GM21447 (cell line): Measurements from ENCODE around the gene CCDC85A.

Source experiments
- ATAC-seq: cut with Tn5 transposase; IDR thresholded peaks from one replicate; pipeline ENCODE4 v1.9.1; 2021; ENCODE audit not compliant: unreplicated experiment

CCDC85A gene

DNA sequence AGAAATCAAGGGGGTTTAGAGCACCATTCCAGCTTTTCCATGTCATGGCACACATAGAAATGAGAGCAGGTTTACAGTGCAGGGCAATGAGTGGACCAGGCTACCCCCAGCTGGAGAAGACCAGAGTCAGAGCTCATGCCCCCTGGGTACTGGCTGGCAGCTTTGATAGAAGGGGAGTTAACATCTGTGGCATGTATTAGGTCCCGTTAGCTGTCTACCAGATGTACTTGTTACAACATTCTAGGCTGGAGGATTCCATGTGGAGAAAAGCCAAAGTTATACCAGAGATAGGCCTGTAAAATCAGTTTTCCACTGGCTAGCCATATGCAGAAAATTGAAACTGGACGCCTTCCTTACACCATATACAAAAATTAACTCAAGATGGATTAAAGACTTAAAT lies 109.2 kb downstream of the CCDC85A start:
- ATAC-seq: no peak

- ATAC-seq: no peak
These were observed 111.9 kb downstream of the CCDC85A start for GRCh38 chr2:56295666-56296065.

DNA sequence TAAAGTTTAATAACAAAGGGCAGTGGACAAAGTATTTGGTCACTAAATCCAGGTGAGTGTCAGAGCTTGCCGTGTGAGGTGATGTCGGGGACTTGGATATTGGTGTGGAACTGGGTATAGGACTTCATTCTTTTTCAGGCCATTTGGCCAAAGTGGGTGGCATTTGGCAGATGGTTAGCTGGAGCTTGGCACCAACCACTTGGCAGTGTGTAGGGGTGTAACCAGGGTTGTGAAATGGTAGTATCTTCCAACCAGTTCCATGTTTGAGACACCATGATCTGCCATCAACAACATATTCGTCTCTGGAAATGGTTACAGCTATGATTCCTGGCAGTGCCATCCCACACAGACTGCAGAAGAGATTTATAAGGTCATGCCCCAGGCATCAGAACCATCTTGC lies 113.9 kb downstream of the CCDC85A start:
- ATAC-seq: no peak

GRCh38 chr2:56299171-56299691 lies 115.4 kb downstream of the CCDC85A start:
- ATAC-seq: no peak

GRCh38 chr2:56309626-56310170 lies 125.9 kb downstream of the CCDC85A start:
- no peak for ATAC-seq

GRCh38 chr2:56313500-56313921 lies 129.7 kb downstream of the CCDC85A start:
- ATAC-seq: no peak

GRCh38 chr2:56314371-56314770 lies 130.6 kb downstream of the CCDC85A start:
- no peak for ATAC-seq

DNA sequence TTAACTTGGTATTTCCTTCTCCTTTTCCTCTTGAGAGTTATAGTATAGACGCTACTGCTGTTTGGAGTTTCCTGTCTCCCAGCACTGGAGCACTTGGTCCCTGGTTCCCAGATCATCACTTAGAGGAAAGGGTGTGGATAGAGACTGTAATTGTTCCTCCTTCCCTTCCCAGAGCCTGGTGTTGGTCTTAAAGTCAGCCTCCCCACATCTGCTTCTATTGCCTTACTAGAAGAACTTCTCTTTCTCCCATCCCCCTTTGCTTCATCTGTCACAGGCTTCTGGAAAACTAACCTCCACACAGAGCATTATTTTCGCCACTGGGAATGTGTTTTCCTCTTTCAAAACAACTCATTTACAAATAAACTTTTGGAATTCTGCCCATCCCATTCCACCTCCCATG lies 131.0 kb downstream of the CCDC85A start:
- no peak for ATAC-seq

- no peak for ATAC-seq
These were observed 131.6 kb downstream of the CCDC85A start for GRCh38 chr2:56315376-56315775.

GRCh38 chr2:56316011-56316410 lies 132.2 kb downstream of the CCDC85A start:
- ATAC-seq: no peak

GRCh38 chr2:56318147-56318546 lies 134.4 kb downstream of the CCDC85A start:
- no peak for ATAC-seq

DNA sequence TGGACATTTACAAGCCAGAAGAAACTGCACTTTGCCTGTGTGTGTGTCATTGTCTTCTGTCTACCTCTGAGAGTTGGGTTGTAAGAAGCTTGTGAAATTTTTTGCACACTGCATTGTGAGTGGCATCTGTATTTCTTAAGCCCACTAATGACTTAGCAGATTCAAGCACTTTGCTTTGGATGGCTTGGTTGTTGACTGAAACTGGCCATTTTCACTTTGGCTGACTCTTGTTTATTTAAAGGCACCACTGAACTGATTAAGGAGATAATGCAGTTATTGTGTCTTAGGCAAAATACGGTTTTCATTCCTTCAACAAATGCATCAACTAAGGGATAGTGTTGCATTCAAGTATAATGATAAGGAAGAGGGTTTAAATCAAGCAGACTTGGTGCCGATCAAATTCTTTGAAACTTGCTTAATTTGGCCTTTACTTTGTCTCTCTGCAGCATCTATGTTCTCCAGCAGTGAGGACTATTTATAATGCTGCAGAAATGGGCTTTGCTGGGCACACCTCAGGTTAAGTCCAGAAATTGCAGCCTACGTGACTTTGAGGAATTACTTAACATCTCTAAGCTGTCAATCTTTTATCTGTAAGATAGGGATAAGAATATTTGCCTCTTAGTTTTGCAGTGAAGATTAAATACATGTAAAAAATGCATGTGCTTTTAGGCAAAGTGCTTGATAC lies 142.0 kb downstream of the CCDC85A start:
- ATAC-seq: no peak

- ATAC-seq: no peak
These were observed 142.6 kb downstream of the CCDC85A start for GRCh38 chr2:56326346-56326741.

DNA sequence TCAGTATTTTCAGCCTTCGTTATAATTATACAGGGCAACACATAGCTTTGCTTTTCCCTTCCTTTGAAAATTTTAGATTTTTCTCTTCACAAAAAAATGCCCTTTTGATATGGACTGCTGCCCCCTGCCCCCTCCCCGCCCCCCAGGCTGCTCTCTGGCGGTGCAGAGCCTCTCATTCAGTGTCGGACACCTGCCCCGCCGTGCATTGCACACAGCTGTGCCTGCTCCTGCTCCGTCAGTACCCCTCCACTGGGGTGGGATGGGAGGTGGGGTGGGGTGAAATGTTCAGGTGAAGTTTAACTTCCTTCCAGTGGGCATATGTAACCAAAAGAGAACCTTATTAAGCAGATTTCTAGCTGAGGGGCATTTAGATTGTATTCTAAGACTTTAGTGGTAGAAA lies 148.0 kb downstream of the CCDC85A start:
- ATAC-seq: no peak

DNA sequence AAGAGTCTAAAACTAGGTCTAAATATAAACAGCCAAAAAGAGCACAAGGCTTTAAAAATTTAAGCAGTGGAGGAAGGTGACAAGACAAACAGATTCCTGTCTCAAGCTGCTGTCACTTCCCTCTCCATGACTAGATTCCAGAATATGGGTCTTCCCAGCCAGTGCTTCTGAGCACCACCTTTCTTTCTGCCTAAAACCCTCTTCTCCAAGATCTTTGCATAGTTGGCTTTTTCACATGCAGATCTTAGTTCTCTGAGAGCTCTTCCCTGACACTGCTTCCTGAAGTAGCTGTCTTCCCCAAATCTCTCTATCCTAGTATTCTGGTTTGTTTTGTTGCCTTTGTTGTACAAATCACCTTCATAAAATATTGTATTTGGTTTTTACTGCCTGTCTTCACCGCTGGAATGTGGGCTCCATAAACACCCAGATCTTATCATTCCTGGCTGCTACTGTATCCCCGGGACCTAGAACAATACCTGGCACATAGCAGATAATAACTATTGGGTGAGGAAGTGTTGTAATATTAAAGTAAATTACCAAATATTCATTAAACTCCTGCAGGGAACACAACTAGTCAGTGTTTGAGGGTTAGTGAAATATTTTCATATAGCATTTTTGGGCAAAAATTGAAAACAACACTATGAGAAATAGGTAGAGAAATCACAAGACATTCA lies 150.2 kb downstream of the CCDC85A start:
- no peak for ATAC-seq

DNA sequence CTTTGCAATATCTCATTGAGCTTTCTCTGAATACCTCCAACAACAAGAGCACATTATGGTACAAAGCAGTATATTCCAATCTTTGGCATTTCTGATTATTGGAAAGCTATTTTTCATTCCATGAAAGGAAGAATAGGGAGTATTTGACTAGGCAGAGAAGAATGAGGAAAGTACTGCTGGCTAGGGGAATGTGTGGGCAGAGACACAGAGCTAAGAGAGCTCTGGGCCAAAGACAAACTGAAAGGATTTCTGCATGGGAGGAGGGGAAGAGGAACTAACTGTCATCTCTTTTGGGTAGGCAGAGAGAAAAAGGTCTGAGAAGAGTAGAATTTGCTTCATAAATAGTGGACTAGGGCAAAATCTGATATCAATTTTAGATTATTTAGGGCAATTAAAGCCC lies 150.8 kb downstream of the CCDC85A start:
- no peak for ATAC-seq

DNA sequence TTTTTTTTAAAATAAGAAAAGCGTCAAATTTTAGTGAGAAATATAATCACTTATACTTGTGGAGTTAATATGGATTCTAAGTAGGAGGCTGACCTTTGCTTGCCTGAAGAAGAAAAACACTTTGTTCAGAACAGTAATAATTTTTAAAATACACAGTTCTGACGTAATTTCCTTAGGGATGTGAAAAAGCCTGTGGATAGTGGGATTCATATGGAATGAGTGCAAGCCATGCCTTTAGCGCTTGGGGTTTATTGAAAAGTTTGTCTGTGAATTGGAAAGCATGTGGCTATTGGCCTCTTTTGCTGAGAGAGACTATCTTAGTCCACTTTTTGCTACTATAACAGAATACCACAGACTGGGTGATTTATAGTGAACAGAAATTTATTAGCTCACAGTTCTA lies 151.3 kb downstream of the CCDC85A start:
- ATAC-seq: no peak

- no peak for ATAC-seq
These were observed 153.6 kb downstream of the CCDC85A start for GRCh38 chr2:56337342-56337741.

- ATAC-seq: no peak
These were observed 154.4 kb downstream of the CCDC85A start for GRCh38 chr2:56338232-56338631.

- no peak for ATAC-seq
These were observed 161.0 kb downstream of the CCDC85A start for GRCh38 chr2:56344771-56345170.

DNA sequence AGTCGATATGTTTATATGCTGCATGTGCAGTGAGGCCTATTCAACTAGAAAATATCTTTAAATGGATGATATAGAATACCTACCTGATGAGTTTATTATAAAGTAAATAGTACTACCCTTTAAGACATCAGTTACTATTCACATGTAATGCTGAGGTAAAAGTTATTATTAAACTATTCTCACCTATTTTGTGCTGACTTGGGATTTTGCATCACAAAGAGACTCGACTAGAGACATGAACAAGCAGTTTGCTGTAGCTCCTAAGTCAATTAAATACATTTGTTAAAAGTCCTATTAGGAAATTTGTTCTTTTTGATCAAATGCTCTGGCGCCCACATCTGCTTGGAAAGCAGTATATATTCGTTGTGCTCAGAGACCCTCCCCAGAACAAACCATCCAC lies 164.1 kb downstream of the CCDC85A start:
- no peak for ATAC-seq
